Loucy (cell line): Measurements from ENCODE around the gene GLDN.

ENCODE experiments used
- H2AFZ ChIP-seq: fragments of 200-600 bp; sonication (generic); 2 replicates; pipeline ENCODE4 v1.6.0; 2016; ENCODE audit warnings: antibody characterized with exemption, mild to moderate bottlenecking, low read length, moderate library complexity
- H3F3A ChIP-seq: fragments of 200-600 bp; 2 replicates; pipeline ENCODE4 v1.6.0; 2016; ENCODE audit warnings: antibody characterized with exemption, low read depth, mild to moderate bottlenecking
- H3K27me3 ChIP-seq: fragments of 200-600 bp; sonication (generic); 2 replicates; pipeline ENCODE4 v1.6.1; 2014; ENCODE audit warnings: low read length, mild to moderate bottlenecking; ENCODE audit not compliant: insufficient read depth, poor library complexity, severe bottlenecking
- H3K36me3 ChIP-seq: fragments of 200-600 bp; sonication (generic); 2 replicates; pipeline ENCODE4 v1.6.1; 2016; ENCODE audit warnings: low read length; ENCODE audit not compliant: insufficient read depth
- H3K4me1 ChIP-seq: fragments of 200-600 bp; sonication (generic); 2 replicates; pipeline ENCODE4 v1.5.1; 2014; ENCODE audit warnings: low read length, mild to moderate bottlenecking; ENCODE audit not compliant: insufficient read depth, poor library complexity, severe bottlenecking
- H3K4me2 ChIP-seq: fragments of 200-600 bp; sonication (generic); 2 replicates; pipeline ENCODE4 v1.6.0; 2014; ENCODE audit warnings: antibody characterized with exemption, low read length, low read depth, mild to moderate bottlenecking; ENCODE audit not compliant: poor library complexity, severe bottlenecking
- H3K4me3 ChIP-seq: fragments of 200-600 bp; sonication (generic); 2 replicates; pipeline ENCODE4 v1.5.1; 2014; ENCODE audit warnings: low read length, mild to moderate bottlenecking, mixed read lengths; ENCODE audit not compliant: poor library complexity, severe bottlenecking
- H3K79me2 ChIP-seq: fragments of 200-600 bp; sonication (generic); 2 replicates; pipeline ENCODE4 v1.6.1; 2014; ENCODE audit warnings: low read length; ENCODE audit not compliant: insufficient read depth
- H3K9ac ChIP-seq: fragments of 200-600 bp; sonication (generic); 2 replicates; pipeline ENCODE4 v1.6.0; 2014; ENCODE audit warnings: mild to moderate bottlenecking, low read depth, low read length, moderate library complexity; ENCODE audit not compliant: poor library complexity, severe bottlenecking
- H3K9me2 ChIP-seq: fragments of 200-600 bp; sonication (generic); replicated peaks from 2 replicates; pipeline ENCODE4 v1.6.1; 2016; ENCODE audit warnings: low read depth, low read length, mixed read lengths
- H3K9me3 ChIP-seq: fragments of 200-600 bp; sonication (generic); 2 replicates; pipeline ENCODE4 v1.6.1; 2014; ENCODE audit warnings: mild to moderate bottlenecking, antibody characterized with exemption, low read length, low read depth; ENCODE audit not compliant: insufficient read depth
- H4K20me1 ChIP-seq: fragments of 200-600 bp; sonication (generic); 2 replicates; pipeline ENCODE4 v1.6.0; 2014; ENCODE audit warnings: antibody characterized with exemption, low read length, mild to moderate bottlenecking; ENCODE audit not compliant: insufficient read depth, poor library complexity, severe bottlenecking
- CTCF ChIP-seq: fragments of 200-600 bp; sonication (generic); conservative IDR thresholded peaks from 2 replicates; pipeline ENCODE4 v1.5.1; 2014; ENCODE audit warnings: mild to moderate bottlenecking, antibody characterized with exemption, low read length
- EZH2phosphoT487 ChIP-seq: fragments of 200-600 bp; IDR thresholded peaks from 2 replicates; pipeline ENCODE4 v1.6.1; 2018; ENCODE audit warnings: antibody characterized with exemption, mild to moderate bottlenecking, moderate library complexity, borderline replicate concordance

The GLDN gene

GRCh38 chr15:51375966-51376640 is 34.6 kb downstream of the GLDN start:
- H3K36me3 ChIP-seq, result no peaks in the 10 kb centered on the region
- H3K9me2 ChIP-seq, result no peaks in the 10 kb centered on the region
- no peak overlapping the region for H3K4me3 ChIP-seq
- H3K9me3 ChIP-seq, result no peaks in the 10 kb centered on the region
- no peaks in the 10 kb centered on the region for H3K27me3 ChIP-seq
- no peak overlapping the region for H2AFZ ChIP-seq
- no peaks in the 10 kb centered on the region for H3F3A ChIP-seq
- H3K9ac ChIP-seq, result no peak overlapping the region
- H3K4me2 ChIP-seq, result no peak overlapping the region
- no peak for TF ChIP-seq EZH2phosphoT487
- no peak for TF ChIP-seq CTCF
- H4K20me1 ChIP-seq, result no peaks in the 10 kb centered on the region
- H3K79me2 ChIP-seq, result no peaks in the 10 kb centered on the region
- no peaks in the 10 kb centered on the region for H3K4me1 ChIP-seq

GRCh38 chr15:51377038-51377786 is 35.8 kb downstream of the GLDN start:
- H3K9me2 ChIP-seq, result no peaks in the 10 kb centered on the region
- H3K4me2 ChIP-seq, result no peak overlapping the region

GRCh38 chr15:51378406-51378805 is 37.0 kb downstream of the GLDN start:
- H3K9me3 ChIP-seq, result no peaks in the 10 kb centered on the region
- no peak for TF ChIP-seq EZH2phosphoT487
- TF ChIP-seq CTCF, result no peak
- H3K36me3 ChIP-seq, result no peaks in the 10 kb centered on the region
- no peaks in the 10 kb centered on the region for H3K9me2 ChIP-seq
- H4K20me1 ChIP-seq, result no peaks in the 10 kb centered on the region
- H3K4me2 ChIP-seq, result no peak overlapping the region
- H3K79me2 ChIP-seq, result no peaks in the 10 kb centered on the region
- H3K9ac ChIP-seq, result no peak overlapping the region
- no peaks in the 10 kb centered on the region for H3K4me1 ChIP-seq
- no peaks in the 10 kb centered on the region for H3K27me3 ChIP-seq
- H2AFZ ChIP-seq, result no peak overlapping the region
- H3F3A ChIP-seq, result no peaks in the 10 kb centered on the region
- H3K4me3 ChIP-seq, result no peak overlapping the region

More at GRCh38 chr15:51377038-51377786, 35.8 kb downstream of the GLDN start:
- no peaks in the 10 kb centered on the region for H3K9me3 ChIP-seq
- TF ChIP-seq EZH2phosphoT487, result no peak
- no peak for TF ChIP-seq CTCF
- no peaks in the 10 kb centered on the region for H3K4me1 ChIP-seq
- no peaks in the 10 kb centered on the region for H3K36me3 ChIP-seq
- no peaks in the 10 kb centered on the region for H3K27me3 ChIP-seq
- no peaks in the 10 kb centered on the region for H3K79me2 ChIP-seq
- no peak overlapping the region for H3K4me3 ChIP-seq
- H3K9ac ChIP-seq, result no peak overlapping the region
- no peaks in the 10 kb centered on the region for H4K20me1 ChIP-seq
- H3F3A ChIP-seq, result no peaks in the 10 kb centered on the region
- no peak overlapping the region for H2AFZ ChIP-seq
